Hepatocyte (in vitro differentiated cells): ENCODE data around the gene TANGO6. TPM values are rescaled to one million over a fixed set of nuclear protein-coding genes. Genes with fewer than 3 reads are reported as not detected.
"Not testable (repeated sequence)": the region's sequence is repeated elsewhere in the genome, so short reads cannot be mapped to it uniquely, and the experiment has no call there.

Source experiments
- DNase-seq: peaks from one replicate; pipeline ENCODE4 v3.0.0-alpha.2; 2016; ENCODE audit warnings: low spot score
- H2AFZ ChIP-seq: fragments of 200-600 bp; sonication (generic); 2 replicates; pipeline ENCODE4 v1.6.0; 2016; ENCODE audit warnings: antibody characterized with exemption, mild to moderate bottlenecking
- H3K27ac ChIP-seq: fragments of 200-600 bp; sonication (generic); 2 replicates; pipeline ENCODE4 v1.5.1; 2016; ENCODE audit warnings: mild to moderate bottlenecking
- H3K27me3 ChIP-seq: fragments of 200-600 bp; sonication (generic); 2 replicates; pipeline ENCODE4 v1.6.1; 2016
- H3K36me3 ChIP-seq: fragments of 200-600 bp; sonication (generic); replicated peaks from 2 replicates; pipeline ENCODE4 v1.5.1; 2016; ENCODE audit warnings: low read depth; ENCODE audit not compliant: insufficient read depth
- H3K4me1 ChIP-seq: fragments of 200-600 bp; sonication (generic); 2 replicates; pipeline ENCODE4 v1.5.1; 2016; ENCODE audit warnings: mild to moderate bottlenecking, moderate library complexity; ENCODE audit not compliant: insufficient read depth
- H3K4me2 ChIP-seq: fragments of 200-600 bp; sonication (generic); 2 replicates; pipeline ENCODE4 v1.6.0; 2016
- H3K4me3 ChIP-seq: fragments of 200-600 bp; sonication (generic); 2 replicates; pipeline ENCODE4 v1.5.1; 2016; ENCODE audit warnings: mild to moderate bottlenecking
- H3K79me2 ChIP-seq: fragments of 200-600 bp; sonication (generic); 2 replicates; pipeline ENCODE4 v1.6.0; 2017; ENCODE audit warnings: mild to moderate bottlenecking
- H3K9me2 ChIP-seq: fragments of 200-600 bp; sonication (generic); replicated peaks from 2 replicates; pipeline ENCODE4 v1.6.0; 2017; ENCODE audit warnings: mild to moderate bottlenecking; ENCODE audit not compliant: insufficient read depth
- H3K9me3 ChIP-seq: fragments of 200-600 bp; sonication (generic); 2 replicates; pipeline ENCODE4 v1.5.1; 2016; ENCODE audit warnings: low read depth, mild to moderate bottlenecking
- H4K20me1 ChIP-seq: fragments of 200-600 bp; sonication (generic); 2 replicates; pipeline ENCODE4 v1.6.0; 2016; ENCODE audit warnings: mild to moderate bottlenecking; ENCODE audit not compliant: insufficient read depth, poor library complexity, severe bottlenecking
- EZH2 ChIP-seq: fragments of 200-600 bp; sonication (generic); IDR thresholded peaks from 2 replicates; pipeline ENCODE4 v1.6.1; 2016; ENCODE audit warnings: antibody characterized with exemption, mild to moderate bottlenecking, borderline replicate concordance
- EZH2phosphoT487 ChIP-seq: fragments of 200-600 bp; sonication (generic); IDR thresholded peaks from one replicate; pipeline ENCODE4 v1.6.1; 2018; ENCODE audit warnings: antibody characterized with exemption, mild to moderate bottlenecking, low read depth, moderate library complexity; ENCODE audit not compliant: unreplicated experiment, severe bottlenecking
- WGBS: methylation state at CpG from one replicate; pipeline ENCODE4 v1.1.6; 2016; ENCODE audit warnings: low lambda C conversion rate; ENCODE audit errors: missing lambda C conversion rate; 5-methylcytosine and 5-hydroxymethylcytosine counted together
- polyA plus RNA-seq: library from polyadenylated mRNA; unstranded; fragments of >200 nt; fragmentation: Nextera tagmentation; extraction: Ambion mirVana; gene quantifications from 2 replicates; pipeline ENCODE4 v1.2.1, GENCODE V29; 2016
- total RNA-seq: library from RNA; depleted of rRNA; stranded (reverse); fragments of >200 nt; gene quantifications from 2 replicates; pipeline ENCODE4 v1.2.3, GENCODE V29; 2014
- TF ChIP-seq, protein P1 (sequence below): fragments of 200-600 bp; sonication (generic); IDR thresholded peaks from 2 replicates; pipeline ENCODE4 v1.5.1; 2016; ENCODE audit warnings: antibody characterized with exemption, mild to moderate bottlenecking; ENCODE audit not compliant: poor library complexity

TANGO6 gene
- total and polyA plus RNA-seq, 2 experiments from 2014 or later = 4.8 to 6.5 TPM

DNA sequence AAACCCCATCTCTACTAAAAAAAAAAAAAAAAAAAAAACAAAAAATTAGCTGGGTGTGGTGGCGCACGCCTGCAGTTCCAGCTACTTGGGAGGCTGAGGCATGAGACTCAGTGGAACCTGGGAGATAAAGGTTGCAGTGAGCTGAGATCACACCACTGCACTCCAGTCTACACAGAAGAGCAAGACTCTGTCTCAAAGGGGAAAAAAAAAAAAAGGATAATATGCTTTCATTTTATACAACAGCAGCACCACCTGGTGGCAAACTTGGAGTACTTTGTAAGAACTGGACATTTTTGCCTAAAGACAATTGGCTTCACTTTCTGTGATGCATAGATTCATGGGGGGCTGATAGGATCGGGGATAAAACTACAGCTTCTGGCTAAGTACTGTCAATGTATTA is 280.6 kb downstream of the TANGO6 start:
- H3K27me3 ChIP-seq = no peaks in the 10 kb centered on the region
- no peak overlapping the region for H3K4me2 ChIP-seq
- peaks cover 49% of the 10 kb centered on the region for H3K79me2 ChIP-seq
- H4K20me1 ChIP-seq = peaks cover 20% of the 10 kb centered on the region
- no peak overlapping the region for H2AFZ ChIP-seq
- no peaks in the 10 kb centered on the region for H3K9me3 ChIP-seq
- DNase-seq = peak; percentile 76
- no peak overlapping the region for H3K27ac ChIP-seq
- no peaks in the 10 kb centered on the region for H3K9me2 ChIP-seq
- no peak overlapping the region for H3K4me3 ChIP-seq
- H3K4me1 ChIP-seq = no peaks in the 10 kb centered on the region
- no peaks in the 10 kb centered on the region for H3K36me3 ChIP-seq
- WGBS = 86% methylated on average over 3 of the region's 3 CpGs
- TF ChIP-seq, protein P1, sequence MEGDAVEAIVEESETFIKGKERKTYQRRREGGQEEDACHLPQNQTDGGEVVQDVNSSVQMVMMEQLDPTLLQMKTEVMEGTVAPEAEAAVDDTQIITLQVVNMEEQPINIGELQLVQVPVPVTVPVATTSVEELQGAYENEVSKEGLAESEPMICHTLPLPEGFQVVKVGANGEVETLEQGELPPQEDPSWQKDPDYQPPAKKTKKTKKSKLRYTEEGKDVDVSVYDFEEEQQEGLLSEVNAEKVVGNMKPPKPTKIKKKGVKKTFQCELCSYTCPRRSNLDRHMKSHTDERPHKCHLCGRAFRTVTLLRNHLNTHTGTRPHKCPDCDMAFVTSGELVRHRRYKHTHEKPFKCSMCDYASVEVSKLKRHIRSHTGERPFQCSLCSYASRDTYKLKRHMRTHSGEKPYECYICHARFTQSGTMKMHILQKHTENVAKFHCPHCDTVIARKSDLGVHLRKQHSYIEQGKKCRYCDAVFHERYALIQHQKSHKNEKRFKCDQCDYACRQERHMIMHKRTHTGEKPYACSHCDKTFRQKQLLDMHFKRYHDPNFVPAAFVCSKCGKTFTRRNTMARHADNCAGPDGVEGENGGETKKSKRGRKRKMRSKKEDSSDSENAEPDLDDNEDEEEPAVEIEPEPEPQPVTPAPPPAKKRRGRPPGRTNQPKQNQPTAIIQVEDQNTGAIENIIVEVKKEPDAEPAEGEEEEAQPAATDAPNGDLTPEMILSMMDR = peak; percentile 78
- no peak for TF ChIP-seq EZH2

DNA sequence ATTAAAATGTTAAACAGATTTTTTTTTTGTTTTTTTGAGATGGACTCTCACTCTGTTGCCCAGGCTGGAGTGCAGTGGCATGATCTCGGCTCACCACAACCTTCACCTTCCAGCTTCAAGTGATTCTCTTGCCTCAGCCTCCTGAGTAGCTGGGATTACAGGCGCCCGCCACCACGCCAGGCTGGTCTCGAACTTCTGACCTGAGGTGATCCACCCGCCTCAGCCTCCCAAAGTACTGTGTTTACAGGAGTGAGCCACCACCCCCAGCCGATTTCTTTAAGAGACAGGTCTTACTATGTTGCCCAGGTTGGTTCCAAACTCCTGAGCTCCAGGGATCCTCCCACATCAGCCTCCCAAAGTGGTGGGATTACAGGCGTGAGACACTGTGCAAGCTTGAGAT is 281.1 kb downstream of the TANGO6 start:
- H3K27me3 ChIP-seq, H3K9me2 ChIP-seq, H3K27ac ChIP-seq, H3K4me1 ChIP-seq, H2AFZ ChIP-seq, H3K36me3 ChIP-seq, H3K9me3 ChIP-seq, DNase-seq, H3K4me3 ChIP-seq, H3K4me2 ChIP-seq: not testable (repeated sequence)
- H4K20me1 ChIP-seq = peaks cover 21% of the 10 kb centered on the region
- H3K79me2 ChIP-seq = peaks cover 53% of the 10 kb centered on the region
- 98% methylated on average over 8 of the region's 8 CpGs for WGBS

DNA sequence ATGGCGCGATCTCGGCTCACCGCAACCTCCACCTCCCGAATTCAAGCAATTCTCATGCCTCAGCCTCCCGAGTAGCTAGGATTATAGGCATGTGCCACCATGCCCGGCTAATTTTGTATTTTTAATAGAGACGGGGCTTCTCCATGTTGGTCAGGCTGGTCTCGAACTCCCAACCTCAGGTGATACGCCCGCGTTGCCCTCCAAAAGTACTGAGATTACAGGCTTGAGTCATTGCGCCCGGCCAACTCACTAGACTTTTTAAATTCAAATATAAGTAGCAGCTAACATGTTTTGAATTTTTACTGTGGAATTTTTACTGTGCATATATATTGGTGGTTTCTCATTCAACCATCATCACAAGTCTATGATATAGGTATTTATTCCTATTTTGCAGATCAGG is 281.6 kb downstream of the TANGO6 start:
- H3K4me3 ChIP-seq, H3K9me2 ChIP-seq, H3K27me3 ChIP-seq, H3K27ac ChIP-seq, H3K4me2 ChIP-seq, DNase-seq, H3K9me3 ChIP-seq, H3K4me1 ChIP-seq, H2AFZ ChIP-seq, H3K36me3 ChIP-seq: not testable (repeated sequence)
- WGBS = 97% methylated on average over 14 of the region's 14 CpGs
- Histone ChIP-seq H4K20me1 (peaks cover 26% of the 10 kb centered on the region), H3K79me2 (peaks cover 58% of the 10 kb centered on the region)

DNA sequence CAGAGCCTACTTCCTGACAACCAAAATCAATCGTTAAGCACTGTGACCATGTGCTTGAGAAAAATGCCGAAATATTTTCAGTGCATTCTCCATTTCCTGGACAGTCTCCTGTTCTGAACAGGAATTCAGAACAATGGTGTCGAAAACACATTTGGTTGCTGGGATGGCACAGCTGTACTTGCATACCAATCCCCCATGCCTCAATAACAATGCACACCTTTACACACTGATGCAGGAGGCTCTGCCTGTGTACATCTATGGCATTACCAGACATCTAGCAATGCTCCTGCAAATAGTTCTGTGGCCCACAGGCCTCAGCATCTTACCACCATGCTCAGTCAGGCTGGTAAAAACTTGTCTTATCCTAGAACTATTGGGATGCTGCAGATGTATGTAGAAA is 282.9 kb downstream of the TANGO6 start:
- Histone ChIP-seq H3K4me2 (no peak overlapping the region), H3K9me3 (no peaks in the 10 kb centered on the region), H3K27me3 (no peaks in the 10 kb centered on the region), H3K4me3 (no peak overlapping the region), H3K36me3 (no peaks in the 10 kb centered on the region), H3K27ac (no peak overlapping the region), H2AFZ (no peak overlapping the region), H3K4me1 (peaks cover 4% of the 10 kb centered on the region), H3K9me2 (no peaks in the 10 kb centered on the region), H3K79me2 (peaks cover 71% of the 10 kb centered on the region), H4K20me1 (peaks cover 36% of the 10 kb centered on the region)
- TF ChIP-seq, protein P1 = no peak
- TF ChIP-seq EZH2 (no peak), EZH2phosphoT487 (no peak)
- whole genome bisulfite sequencing = 86% methylated on average over 3 of the region's 3 CpGs
- no peak for DNase-seq

DNA sequence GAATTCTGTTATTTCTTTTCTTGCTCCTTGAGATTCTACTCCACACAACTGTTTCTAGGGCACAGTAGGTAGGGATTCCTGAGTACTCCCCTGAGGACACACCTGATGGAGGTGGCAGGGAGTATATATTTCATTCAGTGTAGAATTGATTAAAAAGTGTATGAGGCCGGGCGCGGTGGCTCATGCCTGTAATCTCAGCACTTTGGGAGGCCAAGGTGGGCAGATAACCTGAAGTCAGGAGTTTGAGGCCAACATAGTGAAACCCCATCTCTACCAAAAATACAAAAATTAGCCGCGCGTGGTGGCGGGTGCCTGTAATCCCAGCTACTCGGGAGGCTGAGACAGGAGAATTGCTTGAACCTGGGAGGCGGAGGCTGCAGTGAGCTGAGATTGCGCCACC is 283.5 kb downstream of the TANGO6 start:
- H3K36me3 ChIP-seq, DNase-seq, H3K9me3 ChIP-seq, H3K4me2 ChIP-seq, H3K27ac ChIP-seq, H3K9me2 ChIP-seq, H3K27me3 ChIP-seq, H3K4me3 ChIP-seq, H3K4me1 ChIP-seq, H2AFZ ChIP-seq: not testable (repeated sequence)
- WGBS = 96% methylated on average over 10 of the region's 10 CpGs
- H3K79me2 ChIP-seq = peaks cover 77% of the 10 kb centered on the region
- peaks cover 36% of the 10 kb centered on the region for H4K20me1 ChIP-seq
